ENCODE data around the gene PDZD2. TPM values are rescaled to one million over a fixed set of nuclear protein-coding genes. Genes with fewer than 3 reads are reported as not detected.
"Not testable (repeated sequence)": the region's sequence is repeated elsewhere in the genome, so short reads cannot be mapped to it uniquely, and the experiment has no call there.

The PDZD2 gene
- total RNA-seq, 1 donor from 2014 or later = 1.1 TPM

GRCh38 chr5:31682851-31683250 is 43.9 kb downstream of the PDZD2 start:
- Histone ChIP-seq H3F3A (ENCODE audit: low read depth) (no peaks in the 10 kb centered on the region), H3K9ac (no peak overlapping the region), H4K20me1 (ENCODE audit: low read depth) (no peaks in the 10 kb centered on the region), H3K9me3 (ENCODE audit: low read depth) (no peaks in the 10 kb centered on the region), H2AFZ (replicated peaks) (peak overlapping the region; percentile 63), H3K4me1 (peaks cover 16% of the 10 kb centered on the region), H3K4me2 (peak overlapping the region; percentile 54), H3K4me3 (no peak overlapping the region), H3K79me2 (ENCODE audit: low read depth) (no peaks in the 10 kb centered on the region), H3K27me3 (no peaks in the 10 kb centered on the region), H3K27ac (no peak overlapping the region), H3K36me3 (no peaks in the 10 kb centered on the region)
- peaks cover 11% of the 10 kb centered on the region for H3K4me1 Mint-ChIP-seq
- no peaks in the 10 kb centered on the region for H3K9me3 Mint-ChIP-seq
- H3K4me3 Mint-ChIP-seq = no peak overlapping the region
- H3K36me3 Mint-ChIP-seq = no peaks in the 10 kb centered on the region
- no peak for DNase-seq (ENCODE audit: low spot score)
- peak overlapping the region; percentile 57 for H3K27ac Mint-ChIP-seq
- peaks cover 5% of the 10 kb centered on the region for H3K27me3 Mint-ChIP-seq (ENCODE audit: insufficient read depth, low read depth)
- TF ChIP-seq, protein P1, sequence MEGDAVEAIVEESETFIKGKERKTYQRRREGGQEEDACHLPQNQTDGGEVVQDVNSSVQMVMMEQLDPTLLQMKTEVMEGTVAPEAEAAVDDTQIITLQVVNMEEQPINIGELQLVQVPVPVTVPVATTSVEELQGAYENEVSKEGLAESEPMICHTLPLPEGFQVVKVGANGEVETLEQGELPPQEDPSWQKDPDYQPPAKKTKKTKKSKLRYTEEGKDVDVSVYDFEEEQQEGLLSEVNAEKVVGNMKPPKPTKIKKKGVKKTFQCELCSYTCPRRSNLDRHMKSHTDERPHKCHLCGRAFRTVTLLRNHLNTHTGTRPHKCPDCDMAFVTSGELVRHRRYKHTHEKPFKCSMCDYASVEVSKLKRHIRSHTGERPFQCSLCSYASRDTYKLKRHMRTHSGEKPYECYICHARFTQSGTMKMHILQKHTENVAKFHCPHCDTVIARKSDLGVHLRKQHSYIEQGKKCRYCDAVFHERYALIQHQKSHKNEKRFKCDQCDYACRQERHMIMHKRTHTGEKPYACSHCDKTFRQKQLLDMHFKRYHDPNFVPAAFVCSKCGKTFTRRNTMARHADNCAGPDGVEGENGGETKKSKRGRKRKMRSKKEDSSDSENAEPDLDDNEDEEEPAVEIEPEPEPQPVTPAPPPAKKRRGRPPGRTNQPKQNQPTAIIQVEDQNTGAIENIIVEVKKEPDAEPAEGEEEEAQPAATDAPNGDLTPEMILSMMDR (IDR thresholded peaks at IDR 0.05) = no peak
- TF ChIP-seq EZH2 (IDR thresholded peaks at IDR 0.05) = no peak
- TF ChIP-seq EZH2phosphoT487 (IDR thresholded peaks at IDR 0.05) = no peak

GRCh38 chr5:31688515-31689092 is 49.7 kb downstream of the PDZD2 start:
- Mint-ChIP-seq H3K36me3 (no peaks in the 10 kb centered on the region), H3K4me3 (no peak overlapping the region), H3K27ac (no peak overlapping the region), H3K9me3 (no peaks in the 10 kb centered on the region), H3K27me3 (ENCODE audit: insufficient read depth, low read depth) (peaks cover 3% of the 10 kb centered on the region), H3K4me1 (peaks cover 4% of the 10 kb centered on the region)
- no peaks in the 10 kb centered on the region for H3K27me3 ChIP-seq
- no peak overlapping the region for H3K4me2 ChIP-seq
- H3K4me3 ChIP-seq = no peak overlapping the region
- no peak overlapping the region for H2AFZ ChIP-seq (replicated peaks)
- no peak overlapping the region for H3K9ac ChIP-seq
- H3K4me1 ChIP-seq = peaks cover 3% of the 10 kb centered on the region
- H3K9me3 ChIP-seq (ENCODE audit: low read depth) = no peaks in the 10 kb centered on the region
- H4K20me1 ChIP-seq (ENCODE audit: low read depth) = no peaks in the 10 kb centered on the region
- no peak overlapping the region for H3K27ac ChIP-seq
- no peak for DNase-seq (ENCODE audit: low spot score)
- TF ChIP-seq, protein P1 (IDR thresholded peaks at IDR 0.05) = no peak
- TF ChIP-seq EZH2phosphoT487 (IDR thresholded peaks at IDR 0.05) = no peak
- no peak for TF ChIP-seq EZH2 (IDR thresholded peaks at IDR 0.05)
- H3K79me2 ChIP-seq (ENCODE audit: low read depth) = no peaks in the 10 kb centered on the region
- no peaks in the 10 kb centered on the region for H3F3A ChIP-seq (ENCODE audit: low read depth)
- no peaks in the 10 kb centered on the region for H3K36me3 ChIP-seq

- not testable (repeated sequence) for H3K9ac ChIP-seq; H3K9me3 ChIP-seq (ENCODE audit: low read depth); H3K4me1 ChIP-seq; H3K27ac Mint-ChIP-seq; H4K20me1 ChIP-seq (ENCODE audit: low read depth); H3K4me1 Mint-ChIP-seq; H3K27me3 Mint-ChIP-seq (ENCODE audit: insufficient read depth, low read depth); H3F3A ChIP-seq (ENCODE audit: low read depth); H3K36me3 ChIP-seq; H3K4me3 Mint-ChIP-seq; H3K4me3 ChIP-seq; H3K27ac ChIP-seq; DNase-seq (ENCODE audit: low spot score); H3K79me2 ChIP-seq (ENCODE audit: low read depth); H3K9me3 Mint-ChIP-seq; H3K4me2 ChIP-seq; H2AFZ ChIP-seq (replicated peaks); H3K36me3 Mint-ChIP-seq; H3K27me3 ChIP-seq
Observed at GRCh38 chr5:31691408-31691807, 52.5 kb downstream of the PDZD2 start.

- H4K20me1 ChIP-seq (ENCODE audit: low read depth) = no peaks in the 10 kb centered on the region
- H3K36me3 Mint-ChIP-seq = no peaks in the 10 kb centered on the region
- no peaks in the 10 kb centered on the region for H3K79me2 ChIP-seq (ENCODE audit: low read depth)
- H3K4me1 Mint-ChIP-seq = peaks cover 4% of the 10 kb centered on the region
- no peak overlapping the region for H3K27ac ChIP-seq
- H3K9ac ChIP-seq = no peak overlapping the region
- peaks cover 3% of the 10 kb centered on the region for H3K4me1 ChIP-seq
- H3K4me3 ChIP-seq = no peak overlapping the region
- no peak overlapping the region for H2AFZ ChIP-seq (replicated peaks)
- no peaks in the 10 kb centered on the region for H3K9me3 ChIP-seq (ENCODE audit: low read depth)
- no peaks in the 10 kb centered on the region for H3K36me3 ChIP-seq
- no peak for DNase-seq (ENCODE audit: low spot score)
- H3K9me3 Mint-ChIP-seq = peaks cover 4% of the 10 kb centered on the region
- no peak overlapping the region for H3K4me3 Mint-ChIP-seq
- TF ChIP-seq, protein P1 (IDR thresholded peaks at IDR 0.05) = no peak
- TF ChIP-seq EZH2phosphoT487 (IDR thresholded peaks at IDR 0.05) (no peak), EZH2 (IDR thresholded peaks at IDR 0.05) (no peak)
- no peaks in the 10 kb centered on the region for H3F3A ChIP-seq (ENCODE audit: low read depth)
- H3K27me3 ChIP-seq = no peaks in the 10 kb centered on the region
- H3K27ac Mint-ChIP-seq = no peak overlapping the region
- no peak overlapping the region for H3K4me2 ChIP-seq
- peaks cover 2% of the 10 kb centered on the region for H3K27me3 Mint-ChIP-seq (ENCODE audit: insufficient read depth, low read depth)
Observed at GRCh38 chr5:31692561-31693221, 53.8 kb downstream of the PDZD2 start.

All from neural progenitor cell (in vitro differentiated cells).